Neural progenitor cell (in vitro differentiated cells): ENCODE results near the gene TDO2. TPM values are rescaled to one million over a fixed set of nuclear protein-coding genes. Genes with fewer than 3 reads are reported as not detected.
"Not testable (repeated sequence)": the region's sequence is repeated elsewhere in the genome, so short reads cannot be mapped to it uniquely, and the experiment has no call there.

Experiments
- DNase-seq: peaks from one replicate; pipeline ENCODE4 v3.0.0-alpha.2; 2016; ENCODE audit warnings: low spot score
- H2AFZ ChIP-seq: fragments of 200-600 bp; sonication (generic); replicated peaks from 2 replicates; pipeline ENCODE4 v1.6.1; 2016; ENCODE audit warnings: antibody characterized with exemption
- H3F3A ChIP-seq: fragments of 200-600 bp; sonication (generic); 2 replicates; pipeline ENCODE4 v1.6.1; 2016; ENCODE audit warnings: antibody characterized with exemption, low read depth
- H3K27ac ChIP-seq: fragments of 200-600 bp; sonication (generic); 2 replicates; pipeline ENCODE4 v1.5.1; 2016; ENCODE audit warnings: mild to moderate bottlenecking
- H3K27me3 ChIP-seq: fragments of 200-600 bp; sonication (generic); 2 replicates; pipeline ENCODE4 v1.6.1; 2016; ENCODE audit warnings: mild to moderate bottlenecking, moderate library complexity
- H3K36me3 ChIP-seq: fragments of 200-600 bp; sonication (generic); 2 replicates; pipeline ENCODE4 v1.5.1; 2016
- H3K4me1 ChIP-seq: fragments of 200-600 bp; sonication (generic); 2 replicates; pipeline ENCODE4 v1.6.1; 2016; ENCODE audit warnings: mixed run types
- H3K4me2 ChIP-seq: fragments of 200-600 bp; sonication (generic); 2 replicates; pipeline ENCODE4 v1.6.1; 2016
- H3K4me3 ChIP-seq: fragments of 200-600 bp; sonication (generic); 2 replicates; pipeline ENCODE4 v1.5.1; 2016
- H3K79me2 ChIP-seq: fragments of 200-600 bp; sonication (generic); 2 replicates; pipeline ENCODE4 v1.6.1; 2016; ENCODE audit warnings: low read depth
- H3K9ac ChIP-seq: fragments of 200-600 bp; sonication (generic); 2 replicates; pipeline ENCODE4 v1.6.1; 2016
- H3K9me3 ChIP-seq: fragments of 200-600 bp; sonication (generic); 2 replicates; pipeline ENCODE4 v1.5.1; 2016; ENCODE audit warnings: low read depth
- H4K20me1 ChIP-seq: fragments of 200-600 bp; sonication (generic); 2 replicates; pipeline ENCODE4 v1.6.1; 2016; ENCODE audit warnings: low read depth
- H3K27ac Mint-ChIP-seq: 3 replicates; pipeline ENCODE4 v1.8.0; 2021; ENCODE audit warnings: mixed read lengths
- H3K27me3 Mint-ChIP-seq: 2 replicates; pipeline ENCODE4 v1.8.0; 2022; ENCODE audit warnings: low read depth, mild to moderate bottlenecking, inconsistent platforms, moderate library complexity, mixed read lengths; ENCODE audit not compliant: insufficient read depth
- H3K36me3 Mint-ChIP-seq: 3 replicates; pipeline ENCODE4 v1.8.0; 2021; ENCODE audit warnings: mixed read lengths
- H3K4me1 Mint-ChIP-seq: 3 replicates; pipeline ENCODE4 v1.8.0; 2021; ENCODE audit warnings: mixed read lengths
- H3K4me3 Mint-ChIP-seq: 3 replicates; pipeline ENCODE4 v1.8.0; 2021; ENCODE audit warnings: mild to moderate bottlenecking, moderate library complexity, mixed read lengths
- H3K9me3 Mint-ChIP-seq: 3 replicates; pipeline ENCODE4 v1.8.0; 2020; ENCODE audit warnings: mixed read lengths
- EZH2 ChIP-seq: fragments of 200-600 bp; sonication (generic); IDR thresholded peaks from 2 replicates; pipeline ENCODE4 v1.6.1; 2017; ENCODE audit warnings: antibody characterized with exemption, mild to moderate bottlenecking, moderate library complexity
- EZH2phosphoT487 ChIP-seq: fragments of 200-600 bp; sonication (generic); IDR thresholded peaks from 2 replicates; pipeline ENCODE4 v1.6.1; 2017; ENCODE audit warnings: antibody characterized with exemption
- total RNA-seq: library from RNA; depleted of rRNA; stranded (reverse); fragments of >200 nt; gene quantifications from 2 replicates; pipeline ENCODE4 v1.2.3, GENCODE V29; 2015; ENCODE audit warnings: low replicate concordance
- TF ChIP-seq, protein P1 (sequence below): fragments of 200-600 bp; sonication (generic); IDR thresholded peaks from 2 replicates; pipeline ENCODE4 v1.5.1; 2017; ENCODE audit warnings: antibody characterized with exemption, mild to moderate bottlenecking

The TDO2 gene
- total RNA-seq, 1 donor from 2014 or later = not detected

DNA sequence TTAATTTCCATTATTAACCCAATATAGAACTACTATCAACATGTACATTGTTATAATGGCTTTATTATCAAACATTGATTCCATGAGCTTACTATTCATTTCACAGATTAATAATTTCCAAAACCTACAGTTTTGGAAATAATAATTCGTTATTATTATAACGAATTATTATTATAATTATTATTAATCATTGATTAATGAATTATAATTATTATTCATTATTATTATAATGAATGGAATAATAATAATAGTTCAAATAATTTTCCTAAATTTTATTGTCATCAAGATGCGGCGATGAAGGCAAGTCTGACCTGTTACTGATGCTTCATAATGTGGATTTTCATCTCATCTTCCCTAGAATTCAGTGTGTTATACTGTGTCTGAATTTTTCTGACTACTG, 28.1 kb downstream of the TDO2 start:
- Histone ChIP-seq H3K36me3 (no peaks in the 10 kb centered on the region), H2AFZ (no peak overlapping the region), H3K4me3 (no peak overlapping the region), H3K27ac (no peak overlapping the region), H3F3A (no peaks in the 10 kb centered on the region), H3K79me2 (no peaks in the 10 kb centered on the region), H4K20me1 (no peaks in the 10 kb centered on the region), H3K9me3 (no peaks in the 10 kb centered on the region), H3K4me1 (no peaks in the 10 kb centered on the region), H3K9ac (no peak overlapping the region), H3K4me2 (no peak overlapping the region), H3K27me3 (no peaks in the 10 kb centered on the region)
- Mint-ChIP-seq H3K27ac (no peak overlapping the region), H3K4me3 (no peak overlapping the region), H3K9me3 (peaks cover 8% of the 10 kb centered on the region), H3K4me1 (peaks cover 6% of the 10 kb centered on the region), H3K36me3 (peaks cover 1% of the 10 kb centered on the region), H3K27me3 (no peaks in the 10 kb centered on the region)
- no peak for DNase-seq
- TF ChIP-seq, protein P1, sequence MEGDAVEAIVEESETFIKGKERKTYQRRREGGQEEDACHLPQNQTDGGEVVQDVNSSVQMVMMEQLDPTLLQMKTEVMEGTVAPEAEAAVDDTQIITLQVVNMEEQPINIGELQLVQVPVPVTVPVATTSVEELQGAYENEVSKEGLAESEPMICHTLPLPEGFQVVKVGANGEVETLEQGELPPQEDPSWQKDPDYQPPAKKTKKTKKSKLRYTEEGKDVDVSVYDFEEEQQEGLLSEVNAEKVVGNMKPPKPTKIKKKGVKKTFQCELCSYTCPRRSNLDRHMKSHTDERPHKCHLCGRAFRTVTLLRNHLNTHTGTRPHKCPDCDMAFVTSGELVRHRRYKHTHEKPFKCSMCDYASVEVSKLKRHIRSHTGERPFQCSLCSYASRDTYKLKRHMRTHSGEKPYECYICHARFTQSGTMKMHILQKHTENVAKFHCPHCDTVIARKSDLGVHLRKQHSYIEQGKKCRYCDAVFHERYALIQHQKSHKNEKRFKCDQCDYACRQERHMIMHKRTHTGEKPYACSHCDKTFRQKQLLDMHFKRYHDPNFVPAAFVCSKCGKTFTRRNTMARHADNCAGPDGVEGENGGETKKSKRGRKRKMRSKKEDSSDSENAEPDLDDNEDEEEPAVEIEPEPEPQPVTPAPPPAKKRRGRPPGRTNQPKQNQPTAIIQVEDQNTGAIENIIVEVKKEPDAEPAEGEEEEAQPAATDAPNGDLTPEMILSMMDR = no peak
- no peak for TF ChIP-seq EZH2phosphoT487
- TF ChIP-seq EZH2 = no peak

DNA sequence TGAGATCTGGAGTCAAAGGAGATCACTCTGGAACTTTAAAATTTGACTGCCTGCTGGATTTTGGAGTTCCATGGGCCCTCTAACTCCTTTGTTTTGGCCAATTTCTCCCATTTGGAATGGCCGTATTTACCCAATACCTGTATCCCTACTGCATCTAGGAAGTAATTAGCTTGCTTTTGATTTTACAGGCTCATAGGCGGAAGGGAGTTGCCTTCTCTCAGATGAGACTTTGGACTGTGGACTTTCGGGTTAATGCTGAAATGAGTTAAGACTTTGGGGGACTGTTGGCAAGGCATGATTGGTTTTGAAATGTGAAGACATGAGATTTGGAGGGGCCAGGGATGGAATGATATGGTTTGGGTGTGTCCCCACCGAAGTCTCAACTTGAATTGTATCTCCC, 31.1 kb downstream of the TDO2 start:
- H3K9me3 ChIP-seq, H3K27me3 Mint-ChIP-seq, DNase-seq, H3K4me3 Mint-ChIP-seq, H3K27ac ChIP-seq, H3K4me2 ChIP-seq, H3K79me2 ChIP-seq, H3K36me3 ChIP-seq, H3K36me3 Mint-ChIP-seq, H2AFZ ChIP-seq, H3K4me1 ChIP-seq, H3K9ac ChIP-seq, H3K4me1 Mint-ChIP-seq, H3K27me3 ChIP-seq, H4K20me1 ChIP-seq, H3F3A ChIP-seq, H3K9me3 Mint-ChIP-seq, H3K27ac Mint-ChIP-seq, H3K4me3 ChIP-seq: not testable (repeated sequence)

DNA sequence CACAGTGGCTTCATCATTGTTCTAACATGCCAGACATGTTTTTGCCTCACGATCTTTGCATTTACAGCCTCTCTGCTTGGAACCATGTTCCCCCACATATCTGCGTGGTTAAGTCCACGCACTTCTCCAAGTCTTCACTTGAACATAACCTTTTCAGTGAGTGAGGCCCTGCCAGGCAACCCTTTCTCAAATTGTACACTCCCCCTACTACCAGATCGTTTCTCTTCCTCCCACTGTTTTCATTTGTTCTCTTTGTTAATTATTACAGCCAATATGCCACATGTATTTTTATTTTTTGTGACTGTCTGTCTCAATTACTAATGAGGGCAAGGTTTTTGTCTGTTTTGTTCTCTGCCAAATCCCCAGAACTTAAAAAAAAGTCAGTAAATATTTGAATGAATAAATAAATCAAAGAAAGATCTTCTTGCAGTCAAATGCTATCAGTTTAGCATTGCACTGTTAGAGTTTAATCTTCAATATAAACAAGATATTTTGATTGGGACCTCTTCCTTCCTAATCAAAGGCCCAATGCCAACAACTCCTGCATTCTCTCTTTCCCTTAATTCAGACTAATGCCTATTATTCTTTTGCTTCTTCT, 32.0 kb downstream of the TDO2 start:
- H2AFZ ChIP-seq = no peak overlapping the region

More for the DNA sequence above, 32.0 kb downstream of the TDO2 start:
- H3K79me2 ChIP-seq = no peaks in the 10 kb centered on the region
- TF ChIP-seq EZH2phosphoT487 = no peak
- TF ChIP-seq, protein P1 = no peak
- no peak for TF ChIP-seq EZH2
- Mint-ChIP-seq H3K4me1 (peaks cover 6% of the 10 kb centered on the region), H3K4me3 (no peak overlapping the region), H3K27ac (no peak overlapping the region), H3K9me3 (peaks cover 7% of the 10 kb centered on the region), H3K36me3 (no peaks in the 10 kb centered on the region), H3K27me3 (no peaks in the 10 kb centered on the region)
- H3F3A ChIP-seq = no peaks in the 10 kb centered on the region
- H3K9ac ChIP-seq = no peak overlapping the region
- H4K20me1 ChIP-seq = no peaks in the 10 kb centered on the region
- no peaks in the 10 kb centered on the region for H3K9me3 ChIP-seq
- no peak for DNase-seq
- no peaks in the 10 kb centered on the region for H3K4me1 ChIP-seq
- H3K4me2 ChIP-seq = no peak overlapping the region
- H3K36me3 ChIP-seq = no peaks in the 10 kb centered on the region
- no peak overlapping the region for H3K27ac ChIP-seq
- no peak overlapping the region for H3K4me3 ChIP-seq
- H3K27me3 ChIP-seq = no peaks in the 10 kb centered on the region
